Aorta (tissue), 5 donors: Measurements from ENCODE around the gene HBM. TPM values are rescaled to one million over a fixed set of nuclear protein-coding genes. Genes with fewer than 3 reads are reported as not detected.

Experiments
- ATAC-seq: fragments of 200-7000 bp; cut with Tn5 transposase; one replicate; pipeline ENCODE4 v1.9.1; 2022; ENCODE audit warnings: moderate library complexity; ENCODE audit not compliant: low FRiP score
- DNase-seq, 2 donors: peaks; one replicate each; pipeline ENCODE4 v3.0.0-alpha.2; 2020
- H3K27ac ChIP-seq, 2 donors: one replicate each; pipeline ENCODE4 v1.5.1; 2013; ENCODE audit warnings: low read length in 2 of 2, mild to moderate bottlenecking in 2 of 2, moderate library complexity in 2 of 2, control low read depth in 1 of 2, inconsistent platforms in 1 of 2, low read depth in 1 of 2
- H3K27me3 ChIP-seq, 2 donors: one replicate each; pipeline ENCODE4 v1.6.1; 2013; ENCODE audit warnings: control low read depth in 1 of 2, low read length in 1 of 2, mild to moderate bottlenecking in 1 of 2, moderate library complexity in 1 of 2; ENCODE audit not compliant: insufficient read depth in 2 of 2, control insufficient read depth in 1 of 2
- H3K36me3 ChIP-seq, 2 donors: one replicate each; pipeline ENCODE4 v1.6.1; 2013; ENCODE audit warnings: control low read depth in 1 of 2, low read length in 1 of 2, mild to moderate bottlenecking in 1 of 2; ENCODE audit not compliant: insufficient read depth in 2 of 2, control insufficient read depth in 1 of 2
- H3K4me1 ChIP-seq, 2 donors: one replicate each; pipeline ENCODE4 v1.6.1; 2013; ENCODE audit warnings: low read length in 2 of 2, control low read depth in 1 of 2, mild to moderate bottlenecking in 1 of 2, moderate library complexity in 1 of 2; ENCODE audit not compliant: insufficient read depth in 2 of 2, control insufficient read depth in 1 of 2
- H3K4me3 ChIP-seq, 2 donors: one replicate each; pipeline ENCODE4 v1.5.1; 2013; ENCODE audit warnings: low read length in 2 of 2, control low read depth in 1 of 2, mild to moderate bottlenecking in 1 of 2
- H3K9me3 ChIP-seq: one replicate; pipeline ENCODE4 v1.6.1; 2013; ENCODE audit warnings: mild to moderate bottlenecking, low read length; ENCODE audit not compliant: control insufficient read depth
- WGBS, 2 donors: extraction: QIAGEN DNeasy Blood & Tissue Kit; methylation state at CpG; one replicate each; pipeline ENCODE4 v1.1.7; 2013; 5-methylcytosine and 5-hydroxymethylcytosine counted together
- intact Hi-C, 2 donors: fragments of 100-400 bp; cut with DNase I; formaldehyde crosslinking; loops; one replicate each; pipeline versions ENCODE4 v1.14.2 to v1.15.0; 2022
- polyA plus RNA-seq, 2 donors: library from polyadenylated mRNA; stranded (reverse); fragments of 200-250 nt; gene quantifications; one replicate each; pipeline ENCODE4 v1.2.3, GENCODE V29; 2013
- total RNA-seq, 2 donors: library from RNA; stranded (reverse); fragmentation: NEBNext Ultra II Directional; extraction: Animal tissue kit (Norgen Biotek cat#: 25700); gene quantifications; one replicate each; pipeline ENCODE4 v1.2.1, GENCODE V29; 2021
- donor health status: healthy with polysubstance abuse.
- donor health status: Bipolar disorder and iron deficiency.
- donor health status: DM: no; HTN: no; CAD: no.
- donor health status: DM: no; HTN: no; CAD: no.
- donor health status: DM: yes; HTN: yes; CAD: no.

Gene HBM
- total and polyA plus RNA-seq, 4 donors = 3.1 TPM; not detected in 3

DNA sequence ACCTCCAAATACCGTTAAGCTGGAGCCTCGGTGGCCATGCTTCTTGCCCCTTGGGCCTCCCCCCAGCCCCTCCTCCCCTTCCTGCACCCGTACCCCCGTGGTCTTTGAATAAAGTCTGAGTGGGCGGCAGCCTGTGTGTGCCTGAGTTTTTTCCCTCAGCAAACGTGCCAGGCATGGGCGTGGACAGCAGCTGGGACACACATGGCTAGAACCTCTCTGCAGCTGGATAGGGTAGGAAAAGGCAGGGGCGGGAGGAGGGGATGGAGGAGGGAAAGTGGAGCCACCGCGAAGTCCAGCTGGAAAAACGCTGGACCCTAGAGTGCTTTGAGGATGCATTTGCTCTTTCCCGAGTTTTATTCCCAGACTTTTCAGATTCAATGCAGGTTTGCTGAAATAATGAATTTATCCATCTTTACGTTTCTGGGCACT lies 11.6 kb downstream of the HBM start:
- DNase-seq (no peak), ATAC-seq (no peak)
- no peaks in the 10 kb centered on the region for H3K27me3 ChIP-seq
- no peak overlapping the region for H3K27ac ChIP-seq
- H3K9me3 ChIP-seq = no peaks in the 10 kb centered on the region
- no peak overlapping the region for H3K4me3 ChIP-seq
- H3K4me1 ChIP-seq = no peaks in the 10 kb centered on the region
- H3K36me3 ChIP-seq = no peaks in the 10 kb centered on the region
- 1 to 3% methylated on average over 13 of the region's 13 CpGs for WGBS, 2 donors
- intact Hi-C loops = no loop called here

DNA sequence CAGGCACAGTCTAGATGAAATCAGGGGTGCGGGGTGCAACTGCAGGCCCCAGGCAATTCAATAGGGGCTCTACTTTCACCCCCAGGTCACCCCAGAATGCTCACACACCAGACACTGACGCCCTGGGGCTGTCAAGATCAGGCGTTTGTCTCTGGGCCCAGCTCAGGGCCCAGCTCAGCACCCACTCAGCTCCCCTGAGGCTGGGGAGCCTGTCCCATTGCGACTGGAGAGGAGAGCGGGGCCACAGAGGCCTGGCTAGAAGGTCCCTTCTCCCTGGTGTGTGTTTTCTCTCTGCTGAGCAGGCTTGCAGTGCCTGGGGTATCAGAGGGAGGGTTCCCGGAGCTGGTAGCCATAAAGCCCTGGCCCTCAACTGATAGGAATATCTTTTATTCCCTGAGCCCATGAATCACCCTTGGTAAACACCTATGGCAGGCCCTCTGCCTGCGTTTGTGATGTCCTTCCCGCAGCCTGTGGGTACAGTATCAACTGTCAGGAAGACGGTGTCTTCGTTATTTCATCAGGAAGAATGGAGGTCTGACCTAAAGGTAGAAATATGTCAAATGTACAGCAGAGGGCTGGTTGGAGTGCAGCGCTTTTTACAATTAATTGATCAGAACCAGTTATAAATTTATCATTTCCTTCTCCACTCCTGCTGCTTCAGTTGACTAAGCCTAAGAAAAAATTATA lies 12.3 kb downstream of the HBM start:
- WGBS, 2 donors = 56 to 60% methylated on average over 11 of the region's 11 CpGs
- Histone ChIP-seq H3K4me1 (no peaks in the 10 kb centered on the region), H3K27ac (no peak overlapping the region), H3K36me3 (no peaks in the 10 kb centered on the region), H3K4me3 (no peak overlapping the region), H3K27me3 (no peaks in the 10 kb centered on the region), H3K9me3 (no peaks in the 10 kb centered on the region)
- no peak for DNase-seq
- ATAC-seq = no peak
- intact Hi-C loops = no loop called here

DNA sequence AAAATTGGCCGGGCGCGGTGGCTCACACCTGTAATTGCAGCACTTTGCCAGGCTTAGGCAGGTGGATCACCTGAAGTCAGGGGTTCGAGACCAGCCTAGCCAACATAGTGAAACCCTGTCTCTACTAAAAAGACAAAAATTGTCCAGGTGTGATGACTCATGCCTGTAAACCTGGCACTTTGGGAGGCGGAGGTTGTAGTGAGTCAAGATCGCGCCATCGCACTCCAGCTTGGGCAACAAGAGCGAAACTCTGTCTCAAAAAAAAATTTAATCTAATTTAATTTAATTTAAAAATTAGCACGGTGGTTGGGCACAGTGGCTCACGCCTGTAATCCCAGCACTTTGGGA lies 12.9 kb downstream of the HBM start:
- H3K36me3 ChIP-seq = no peaks in the 10 kb centered on the region
- 85 to 89% methylated on average over 11 of the region's 11 CpGs for whole genome bisulfite sequencing, 2 donors
- intact Hi-C loops = no loop called here
- H3K4me3 ChIP-seq = no peak overlapping the region
- no peaks in the 10 kb centered on the region for H3K27me3 ChIP-seq
- no peaks in the 10 kb centered on the region for H3K4me1 ChIP-seq
- H3K9me3 ChIP-seq = no peaks in the 10 kb centered on the region
- ATAC-seq = no peak
- H3K27ac ChIP-seq = no peak overlapping the region
- no peak for DNase-seq

DNA sequence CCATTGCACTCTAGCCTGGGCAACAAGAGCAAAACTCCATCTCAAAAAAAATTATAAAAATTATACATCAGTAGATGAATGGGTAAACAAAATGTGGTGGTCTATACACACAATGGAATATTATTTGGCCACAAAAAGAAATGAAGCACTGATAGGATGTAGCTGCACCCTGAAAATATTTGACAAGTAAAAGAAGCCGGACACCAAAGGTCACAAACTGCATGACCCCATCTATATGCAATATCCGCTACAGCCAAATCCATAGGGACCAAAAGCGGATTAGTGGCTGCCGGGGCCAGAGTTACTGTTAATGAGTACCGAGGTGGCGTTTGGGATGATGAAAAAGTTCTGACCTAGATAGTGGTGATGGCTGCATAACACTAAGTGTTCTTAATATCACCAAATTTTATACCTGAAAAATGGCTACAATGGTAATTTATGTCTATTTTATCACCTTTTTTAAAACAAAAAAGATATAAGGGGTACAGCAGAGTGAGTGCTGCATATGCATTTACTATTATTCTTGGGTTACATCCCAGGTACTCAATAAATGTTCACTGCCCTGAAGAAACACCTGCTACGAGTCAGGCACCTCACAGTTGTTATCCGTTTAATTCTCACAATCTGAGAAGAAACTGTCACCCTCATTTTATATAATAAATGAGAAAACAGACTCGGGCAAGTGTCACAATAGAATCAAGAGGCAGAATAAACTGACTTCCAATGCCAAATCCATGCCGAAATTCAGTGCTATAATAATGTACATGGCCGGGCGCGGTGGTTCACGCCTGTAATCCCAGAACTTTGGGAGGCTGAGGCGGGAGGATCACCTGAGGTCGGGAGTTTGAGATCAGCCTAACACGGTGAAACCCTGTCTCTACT lies 13.7 kb downstream of the HBM start:
- Histone ChIP-seq H3K4me1 (no peaks in the 10 kb centered on the region), H3K4me3 (no peak overlapping the region), H3K27ac (no peak overlapping the region), H3K9me3 (no peaks in the 10 kb centered on the region), H3K27me3 (no peaks in the 10 kb centered on the region), H3K36me3 (no peaks in the 10 kb centered on the region)
- WGBS, 2 donors = 69 to 72% methylated on average over 17 of the region's 17 CpGs
- intact Hi-C loops = loop anchor here (2.0 to 5.0 kb wide), 2 partner anchors 72 to 73 kb away; no protein-coding TSS in a partner anchor
- no peak for ATAC-seq
- no peak for DNase-seq

DNA sequence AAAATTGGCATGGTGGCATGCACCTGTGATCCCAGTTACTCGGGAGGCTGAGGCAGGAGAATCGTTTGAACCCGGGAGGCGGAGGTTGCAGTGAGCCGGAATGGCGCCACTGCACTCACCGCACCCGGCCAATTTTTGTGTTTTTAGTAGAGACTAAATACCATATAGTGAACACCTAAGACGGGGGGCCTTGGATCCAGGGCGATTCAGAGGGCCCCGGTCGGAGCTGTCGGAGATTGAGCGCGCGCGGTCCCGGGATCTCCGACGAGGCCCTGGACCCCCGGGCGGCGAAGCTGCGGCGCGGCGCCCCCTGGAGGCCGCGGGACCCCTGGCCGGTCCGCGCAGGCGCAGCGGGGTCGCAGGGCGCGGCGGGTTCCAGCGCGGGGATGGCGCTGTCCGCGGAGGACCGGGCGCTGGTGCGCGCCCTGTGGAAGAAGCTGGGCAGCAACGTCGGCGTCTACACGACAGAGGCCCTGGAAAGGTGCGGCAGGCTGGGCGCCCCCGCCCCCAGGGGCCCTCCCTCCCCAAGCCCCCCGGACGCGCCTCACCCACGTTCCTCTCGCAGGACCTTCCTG lies 14.4 kb downstream of the HBM start, which contains the start of gene HBQ1:
HBQ1 (plus strand) TSS at position 359 of the 575 bp plus-strand sequence; CDS start at position 387, 28 bp downstream.
- WGBS, 2 donors = 6 to 7% methylated on average over 53 to 59 of the region's 59 CpGs
- Histone ChIP-seq H3K4me3 (no peak within 1 kb of the TSS), H3K27me3 (no peaks in the 10 kb centered on the region), H3K9me3 (no peaks in the 10 kb centered on the region), H3K4me1 (no peaks in the 10 kb centered on the region), H3K36me3 (no peaks in the 10 kb centered on the region), H3K27ac (no peak within 1 kb of the TSS)
- intact Hi-C loops = loop anchor here (2.0 to 5.0 kb wide), 2 partner anchors 73 kb away; no protein-coding TSS in a partner anchor
- DNase-seq (no peak), ATAC-seq (no peak)

DNA sequence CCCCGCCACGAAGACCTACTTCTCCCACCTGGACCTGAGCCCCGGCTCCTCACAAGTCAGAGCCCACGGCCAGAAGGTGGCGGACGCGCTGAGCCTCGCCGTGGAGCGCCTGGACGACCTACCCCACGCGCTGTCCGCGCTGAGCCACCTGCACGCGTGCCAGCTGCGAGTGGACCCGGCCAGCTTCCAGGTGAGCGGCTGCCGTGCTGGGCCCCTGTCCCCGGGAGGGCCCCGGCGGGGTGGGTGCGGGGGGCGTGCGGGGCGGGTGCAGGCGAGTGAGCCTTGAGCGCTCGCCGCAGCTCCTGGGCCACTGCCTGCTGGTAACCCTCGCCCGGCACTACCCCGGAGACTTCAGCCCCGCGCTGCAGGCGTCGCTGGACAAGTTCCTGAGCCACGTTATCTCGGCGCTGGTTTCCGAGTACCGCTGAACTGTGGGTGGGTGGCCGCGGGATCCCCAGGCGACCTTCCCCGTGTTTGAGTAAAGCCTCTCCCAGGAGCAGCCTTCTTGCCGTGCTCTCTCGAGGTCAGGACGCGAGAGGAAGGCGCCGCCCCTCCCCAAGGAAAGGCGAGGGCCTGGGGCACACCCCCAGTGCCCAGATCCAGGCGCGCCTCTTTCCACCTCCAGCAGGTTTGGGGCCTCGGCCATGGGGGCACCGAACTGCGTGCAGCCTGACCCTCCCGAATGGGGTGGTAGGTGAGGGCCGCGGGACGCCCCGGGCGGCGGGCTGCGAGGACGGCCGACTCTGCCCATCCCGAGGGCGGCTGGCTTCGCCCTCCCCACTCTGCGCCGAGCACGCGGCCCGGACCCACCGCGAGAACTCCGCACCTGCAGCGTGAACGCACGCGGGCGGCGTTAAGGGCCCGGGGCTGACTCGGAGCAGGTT lies 15.1 kb downstream of the HBM start:
- no peaks in the 10 kb centered on the region for H3K36me3 ChIP-seq
- H3K9me3 ChIP-seq = no peaks in the 10 kb centered on the region
- no peak overlapping the region for H3K4me3 ChIP-seq
- ATAC-seq = peak; percentile 27
- no peak overlapping the region for H3K27ac ChIP-seq
- peak in 1 of 2 donors; percentile 72 for DNase-seq
- no peaks in the 10 kb centered on the region for H3K4me1 ChIP-seq
- WGBS, 2 donors = 0 to 1% methylated on average over 80 to 89 of the region's 89 CpGs
- intact Hi-C loops = loop anchor here (2.0 to 5.0 kb wide), 2 partner anchors 74 kb away; no protein-coding TSS in a partner anchor
- no peaks in the 10 kb centered on the region for H3K27me3 ChIP-seq

DNA sequence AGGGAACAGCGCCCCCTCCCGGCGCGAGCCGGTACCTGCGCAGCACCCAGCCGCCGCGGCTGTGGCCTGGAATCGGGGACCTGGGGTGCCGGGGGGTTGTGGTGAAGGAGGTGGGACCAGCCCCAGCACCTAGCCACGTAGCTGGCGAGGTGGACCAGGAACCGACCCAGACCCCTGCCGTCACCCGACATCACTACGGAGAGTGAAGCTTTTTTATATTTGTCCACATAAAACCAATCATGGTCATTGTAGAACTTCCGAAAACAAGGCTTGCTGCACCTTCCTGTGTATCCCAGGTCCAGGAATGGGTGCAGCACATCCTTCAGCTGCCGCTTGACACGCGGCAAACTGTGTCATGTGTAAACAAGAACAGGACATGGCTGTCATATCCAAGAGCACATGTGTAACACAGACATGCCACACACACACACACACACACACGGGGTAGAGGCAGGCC lies 15.8 kb downstream of the HBM start:
- Histone ChIP-seq H3K4me1 (no peaks in the 10 kb centered on the region), H3K9me3 (no peaks in the 10 kb centered on the region), H3K4me3 (no peak overlapping the region), H3K27me3 (no peaks in the 10 kb centered on the region), H3K27ac (no peak overlapping the region), H3K36me3 (no peaks in the 10 kb centered on the region)
- ATAC-seq (peak; percentile 88), DNase-seq (peak; percentile 37 to 92)
- WGBS, 2 donors = 10 to 11% methylated on average over 22 of the region's 22 CpGs
- intact Hi-C loops = loop anchor here (2.0 to 5.0 kb wide), 2 partner anchors 74 to 75 kb away; no protein-coding TSS in a partner anchor

DNA sequence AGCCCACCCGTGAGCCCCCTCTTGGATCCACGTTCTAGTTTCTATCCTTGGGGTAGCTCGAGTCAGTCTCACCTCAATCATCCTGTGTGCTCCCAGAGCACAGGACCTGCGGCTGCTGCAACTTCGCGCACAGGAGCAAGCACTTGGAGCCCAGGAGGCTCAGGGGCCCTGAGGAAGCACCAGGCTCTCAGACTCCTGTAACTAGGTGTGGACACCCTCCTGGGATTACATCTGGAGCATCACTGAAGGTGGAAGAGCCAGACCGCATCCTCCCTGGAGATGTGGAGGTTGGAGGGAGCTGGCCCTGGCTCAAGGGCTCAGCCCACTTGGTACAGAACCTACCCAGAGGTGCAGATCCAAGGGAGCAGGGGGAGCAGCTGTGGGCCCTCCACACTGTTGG lies 17.2 kb downstream of the HBM start:
- 69 to 76% methylated on average over 7 of the region's 7 CpGs for WGBS, 2 donors
- Histone ChIP-seq H3K27me3 (no peaks in the 10 kb centered on the region), H3K4me1 (no peaks in the 10 kb centered on the region), H3K9me3 (no peaks in the 10 kb centered on the region), H3K4me3 (no peak overlapping the region), H3K27ac (no peak overlapping the region), H3K36me3 (peaks cover 0 to 2% of the 10 kb centered on the region in 2 donors)
- intact Hi-C loops = loop anchor here in 1 of 2 donors (5.0 kb wide), 1 partner anchor 76 kb away; no protein-coding TSS in a partner anchor
- DNase-seq = peak in 1 of 2 donors; percentile 10
- ATAC-seq = no peak
